ENCODE data around the gene SPATA19.

SPATA19 gene

DNA sequence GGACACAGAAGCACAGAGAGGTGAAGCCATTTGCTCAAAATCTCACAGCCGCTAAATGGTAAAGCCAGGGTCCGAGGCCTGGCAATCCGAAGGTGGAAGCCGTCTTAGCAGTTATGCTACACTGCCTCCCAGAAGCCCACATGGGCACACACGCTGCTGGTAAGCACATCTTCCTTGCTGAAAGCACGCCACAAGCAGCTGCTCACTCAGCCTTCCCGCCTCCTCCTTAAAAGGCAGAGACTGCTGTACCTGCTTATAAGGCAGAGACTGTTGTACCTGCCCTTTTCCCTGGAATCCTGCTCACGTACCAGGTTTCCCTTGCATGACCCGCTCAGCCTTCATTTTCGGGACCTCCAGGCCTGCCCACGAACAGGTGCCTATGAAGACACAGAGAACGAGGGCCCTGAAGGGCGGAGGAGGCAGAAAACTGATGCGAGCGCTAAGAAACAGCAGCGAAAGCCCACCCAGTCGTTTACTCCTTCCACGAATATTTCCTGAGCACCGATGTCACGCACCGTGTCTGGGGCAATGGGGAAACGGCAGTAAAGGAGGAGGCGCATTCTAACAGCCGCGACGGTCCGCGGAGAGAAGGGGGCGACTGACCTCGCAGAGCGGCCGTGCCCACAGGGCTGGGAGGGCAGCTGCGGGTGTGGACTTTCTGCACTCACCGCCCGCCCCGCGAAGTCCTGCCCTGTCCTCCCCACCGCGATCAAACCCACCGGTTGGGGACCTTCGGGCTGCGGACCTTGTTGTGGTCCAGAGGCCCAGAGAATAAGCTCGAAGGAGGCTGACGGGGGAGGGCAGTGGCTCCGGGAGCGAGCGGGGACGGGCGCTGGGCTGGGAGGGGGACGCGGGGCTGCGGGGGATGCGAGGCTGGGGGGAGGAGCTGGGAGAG is 13.0 kb downstream of the SPATA19 start:
- intact Hi-C loops (cut with micrococcal nuclease), result no loop called here
- no peaks in the 10 kb centered on the region for H3K27me3 Mint-ChIP-seq
- no peaks in the 10 kb centered on the region for H3K36me3 Mint-ChIP-seq (ENCODE audit: low read depth)
- H3K27ac Mint-ChIP-seq, result no peak overlapping the region
- H3K4me3 Mint-ChIP-seq, result no peak overlapping the region
- H3K9me3 Mint-ChIP-seq, result no peaks in the 10 kb centered on the region
- H3K4me1 Mint-ChIP-seq (ENCODE audit: low read depth), result no peaks in the 10 kb centered on the region

- Mint-ChIP-seq H3K36me3 (ENCODE audit: low read depth) (no peaks in the 10 kb centered on the region), H3K9me3 (no peaks in the 10 kb centered on the region), H3K27ac (no peak overlapping the region), H3K4me1 (ENCODE audit: low read depth) (no peaks in the 10 kb centered on the region), H3K27me3 (no peaks in the 10 kb centered on the region), H3K4me3 (no peak overlapping the region)
- intact Hi-C loops (cut with micrococcal nuclease), result no loop called here
These were observed 14.1 kb downstream of the SPATA19 start for GRCh38 chr11:133830931-133831907.

- Mint-ChIP-seq H3K27ac (no peak overlapping the region), H3K4me1 (ENCODE audit: low read depth) (no peaks in the 10 kb centered on the region), H3K36me3 (ENCODE audit: low read depth) (no peaks in the 10 kb centered on the region), H3K4me3 (no peak overlapping the region), H3K9me3 (no peaks in the 10 kb centered on the region), H3K27me3 (no peaks in the 10 kb centered on the region)
- intact Hi-C loops (cut with micrococcal nuclease), result no loop called here
These were observed 15.7 kb downstream of the SPATA19 start for GRCh38 chr11:133829566-133829965.

DNA sequence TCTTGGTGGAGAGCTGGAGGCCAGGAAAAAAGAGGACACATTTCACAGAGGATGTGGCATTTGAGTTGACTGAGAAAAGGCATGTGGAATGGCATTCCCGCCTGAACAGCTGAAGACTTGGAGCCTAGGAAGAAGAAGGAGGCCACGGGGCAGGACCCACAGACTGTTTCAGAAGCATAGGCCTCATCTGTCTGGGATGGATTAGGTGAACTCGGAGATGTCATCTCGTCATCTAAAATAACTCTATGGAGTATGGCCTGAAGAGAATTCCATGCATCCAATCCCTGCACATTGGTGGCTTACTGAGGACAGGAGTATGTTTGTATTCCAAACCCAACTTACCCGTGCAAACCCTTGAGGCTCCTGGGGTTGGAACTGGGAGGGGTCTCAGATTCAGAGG is 16.4 kb downstream of the SPATA19 start:
- intact Hi-C loops (cut with micrococcal nuclease), result no loop called here
- no peaks in the 10 kb centered on the region for H3K9me3 Mint-ChIP-seq
- no peaks in the 10 kb centered on the region for H3K36me3 Mint-ChIP-seq (ENCODE audit: low read depth)
- H3K27ac Mint-ChIP-seq, result no peak overlapping the region
- H3K4me3 Mint-ChIP-seq, result no peak overlapping the region
- no peaks in the 10 kb centered on the region for H3K4me1 Mint-ChIP-seq (ENCODE audit: low read depth)
- no peaks in the 10 kb centered on the region for H3K27me3 Mint-ChIP-seq

GRCh38 chr11:133827556-133827955 is 17.8 kb downstream of the SPATA19 start:
- intact Hi-C loops (cut with micrococcal nuclease), result no loop called here
- H3K27me3 Mint-ChIP-seq, result no peaks in the 10 kb centered on the region
- H3K4me1 Mint-ChIP-seq (ENCODE audit: low read depth), result no peaks in the 10 kb centered on the region
- no peak overlapping the region for H3K4me3 Mint-ChIP-seq
- no peaks in the 10 kb centered on the region for H3K36me3 Mint-ChIP-seq (ENCODE audit: low read depth)
- H3K9me3 Mint-ChIP-seq, result no peaks in the 10 kb centered on the region
- H3K27ac Mint-ChIP-seq, result no peak overlapping the region

GRCh38 chr11:133826866-133827265 is 18.4 kb downstream of the SPATA19 start:
- Mint-ChIP-seq H3K27ac (no peak overlapping the region), H3K4me3 (no peak overlapping the region), H3K4me1 (ENCODE audit: low read depth) (no peaks in the 10 kb centered on the region), H3K27me3 (no peaks in the 10 kb centered on the region), H3K36me3 (ENCODE audit: low read depth) (no peaks in the 10 kb centered on the region), H3K9me3 (no peaks in the 10 kb centered on the region)
- intact Hi-C loops (cut with micrococcal nuclease), result no loop called here

DNA sequence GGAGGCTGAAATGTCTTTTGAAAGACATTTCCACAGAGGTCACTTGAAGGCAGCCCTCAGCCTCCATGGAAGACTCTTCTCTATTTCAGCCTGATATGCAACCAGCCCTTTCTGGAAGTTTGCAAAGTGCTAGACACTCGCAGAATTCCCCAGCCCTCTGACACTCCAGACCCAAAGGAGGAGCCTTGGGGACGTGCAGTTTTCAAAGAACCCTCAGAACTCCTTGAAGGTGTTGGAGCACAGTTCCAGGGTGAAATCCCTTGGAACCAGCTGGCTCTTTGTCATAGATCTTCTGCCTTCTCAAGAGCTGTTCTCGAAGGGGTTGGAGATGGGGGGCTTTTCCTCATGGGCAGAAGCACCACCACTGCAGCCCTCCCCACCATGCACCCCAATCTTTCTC is 19.6 kb downstream of the SPATA19 start:
- H3K4me1 Mint-ChIP-seq (ENCODE audit: low read depth), result no peaks in the 10 kb centered on the region

DNA sequence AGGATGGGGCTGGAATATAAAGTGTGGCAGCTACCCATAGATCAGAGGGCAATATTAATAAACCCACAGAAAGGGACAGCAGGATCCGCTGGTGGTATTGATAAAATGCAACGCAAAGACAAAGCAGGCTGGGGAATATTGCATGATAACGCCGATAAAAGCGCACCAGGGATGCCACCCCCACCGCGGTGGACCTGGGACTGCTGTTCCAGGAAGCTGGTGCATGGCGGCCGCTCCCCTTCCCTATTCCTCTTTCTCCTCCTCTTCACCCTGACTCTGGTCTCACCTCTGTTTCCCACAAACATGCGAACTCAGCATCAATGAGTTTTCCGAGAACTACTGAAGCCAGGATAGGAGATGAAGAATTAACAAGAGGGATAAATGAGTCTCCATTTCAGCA is 20.2 kb downstream of the SPATA19 start:
- no peak overlapping the region for H3K27ac Mint-ChIP-seq
- no peaks in the 10 kb centered on the region for H3K4me1 Mint-ChIP-seq (ENCODE audit: low read depth)
- no peaks in the 10 kb centered on the region for H3K27me3 Mint-ChIP-seq
- no peaks in the 10 kb centered on the region for H3K9me3 Mint-ChIP-seq
- no peak overlapping the region for H3K4me3 Mint-ChIP-seq
- intact Hi-C loops (cut with micrococcal nuclease), result no loop called here
- H3K36me3 Mint-ChIP-seq (ENCODE audit: low read depth), result no peaks in the 10 kb centered on the region

More for the DNA sequence above, 19.6 kb downstream of the SPATA19 start:
- Mint-ChIP-seq H3K4me3 (no peak overlapping the region), H3K36me3 (ENCODE audit: low read depth) (no peaks in the 10 kb centered on the region), H3K9me3 (no peaks in the 10 kb centered on the region), H3K27ac (no peak overlapping the region), H3K27me3 (no peaks in the 10 kb centered on the region)
- intact Hi-C loops (cut with micrococcal nuclease), result no loop called here

GRCh38 chr11:133824593-133824992 is 20.7 kb downstream of the SPATA19 start:
- Mint-ChIP-seq H3K36me3 (ENCODE audit: low read depth) (no peaks in the 10 kb centered on the region), H3K4me3 (no peak overlapping the region), H3K9me3 (no peaks in the 10 kb centered on the region), H3K27ac (no peak overlapping the region), H3K4me1 (ENCODE audit: low read depth) (no peaks in the 10 kb centered on the region), H3K27me3 (no peaks in the 10 kb centered on the region)
- intact Hi-C loops (cut with micrococcal nuclease), result no loop called here

GRCh38 chr11:133823614-133824013 is 21.7 kb downstream of the SPATA19 start:
- H3K27me3 Mint-ChIP-seq, result no peaks in the 10 kb centered on the region

DNA sequence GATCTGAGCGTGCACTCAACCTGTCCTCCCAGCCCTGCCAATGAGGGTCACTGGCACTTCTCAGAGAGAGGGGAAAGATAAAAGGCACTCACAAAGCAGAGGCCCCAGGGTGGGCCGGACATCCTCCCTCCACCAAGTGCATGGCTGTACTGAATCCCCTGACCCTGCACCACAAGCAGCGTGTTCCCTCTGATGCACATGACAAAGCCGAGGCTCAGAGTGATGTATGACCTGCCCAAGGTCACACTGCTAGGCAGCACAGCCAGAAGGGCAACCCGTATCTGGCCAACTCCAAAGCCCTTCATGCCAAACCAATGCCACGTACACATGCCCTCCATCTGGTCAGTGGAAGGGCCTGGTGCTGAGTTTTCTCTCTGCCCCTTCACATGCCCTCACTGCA is 22.1 kb downstream of the SPATA19 start:
- Mint-ChIP-seq H3K36me3 (ENCODE audit: low read depth) (no peaks in the 10 kb centered on the region), H3K4me1 (ENCODE audit: low read depth) (no peaks in the 10 kb centered on the region), H3K9me3 (no peaks in the 10 kb centered on the region), H3K27me3 (no peaks in the 10 kb centered on the region), H3K4me3 (no peak overlapping the region), H3K27ac (no peak overlapping the region)
- intact Hi-C loops (cut with micrococcal nuclease), result no loop called here

More at GRCh38 chr11:133823614-133824013, 21.7 kb downstream of the SPATA19 start:
- no peak overlapping the region for H3K4me3 Mint-ChIP-seq
- intact Hi-C loops (cut with micrococcal nuclease), result no loop called here
- no peaks in the 10 kb centered on the region for H3K4me1 Mint-ChIP-seq (ENCODE audit: low read depth)
- no peaks in the 10 kb centered on the region for H3K9me3 Mint-ChIP-seq
- no peaks in the 10 kb centered on the region for H3K36me3 Mint-ChIP-seq (ENCODE audit: low read depth)
- H3K27ac Mint-ChIP-seq, result no peak overlapping the region

- no peak overlapping the region for H3K4me3 Mint-ChIP-seq
- intact Hi-C loops (cut with micrococcal nuclease), result no loop called here
- H3K36me3 Mint-ChIP-seq (ENCODE audit: low read depth), result no peaks in the 10 kb centered on the region
- no peaks in the 10 kb centered on the region for H3K27me3 Mint-ChIP-seq
- H3K27ac Mint-ChIP-seq, result no peak overlapping the region
- no peaks in the 10 kb centered on the region for H3K4me1 Mint-ChIP-seq (ENCODE audit: low read depth)
- H3K9me3 Mint-ChIP-seq, result no peaks in the 10 kb centered on the region
These were observed 23.5 kb downstream of the SPATA19 start for GRCh38 chr11:133821776-133822175.

DNA sequence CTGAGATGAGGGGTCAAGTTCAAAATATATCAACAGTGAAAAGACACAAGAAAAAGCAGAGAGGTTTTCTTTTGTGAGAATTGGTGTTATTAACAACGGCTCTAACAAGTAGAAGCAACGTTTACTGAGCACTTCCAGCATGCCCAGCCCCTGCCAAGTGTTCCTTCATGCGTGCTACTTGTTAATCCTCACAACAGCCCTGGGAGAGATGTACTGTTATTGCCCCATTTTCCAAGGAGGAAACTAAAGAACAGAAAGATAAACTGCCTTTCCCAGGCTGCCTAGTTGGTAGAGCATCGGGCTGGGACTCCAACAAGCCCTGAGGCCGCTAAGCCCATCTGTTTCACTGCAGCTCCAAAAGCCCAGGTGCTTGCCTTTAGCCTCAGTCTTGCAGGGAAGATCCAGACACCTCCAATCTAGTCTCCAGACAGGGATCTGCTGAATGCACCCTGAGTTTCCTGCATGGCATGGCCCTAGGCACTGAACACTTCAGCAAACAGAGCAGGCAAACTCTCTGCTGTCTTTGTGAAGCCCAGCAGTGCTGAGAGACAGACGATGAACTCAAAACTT is 25.5 kb downstream of the SPATA19 start:
- Mint-ChIP-seq H3K27me3 (no peaks in the 10 kb centered on the region), H3K27ac (no peak overlapping the region), H3K4me3 (no peak overlapping the region), H3K4me1 (ENCODE audit: low read depth) (no peaks in the 10 kb centered on the region), H3K9me3 (no peaks in the 10 kb centered on the region), H3K36me3 (ENCODE audit: low read depth) (no peaks in the 10 kb centered on the region)
- intact Hi-C loops (cut with micrococcal nuclease), result no loop called here

DNA sequence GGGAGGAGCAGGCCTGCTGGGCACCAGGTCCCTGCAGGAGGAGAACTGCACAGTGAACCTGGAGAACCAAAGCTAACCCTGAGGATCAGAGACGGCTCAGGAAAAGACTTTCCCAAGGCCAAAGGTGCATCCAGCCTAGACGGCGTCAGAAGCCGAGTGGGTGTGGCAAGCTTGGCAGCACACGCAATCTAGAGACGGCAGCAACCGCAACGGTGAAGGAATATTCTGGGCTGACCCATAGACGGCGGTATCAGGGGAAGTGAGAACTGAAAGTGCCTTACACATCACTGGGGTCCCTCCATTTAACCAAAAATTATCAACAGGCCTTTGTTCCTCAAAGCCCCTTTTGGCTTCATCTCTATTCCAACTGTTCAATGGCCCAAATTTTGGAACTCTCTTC is 26.2 kb downstream of the SPATA19 start:
- H3K4me3 Mint-ChIP-seq, result no peak overlapping the region
- intact Hi-C loops (cut with micrococcal nuclease), result no loop called here
- no peaks in the 10 kb centered on the region for H3K36me3 Mint-ChIP-seq (ENCODE audit: low read depth)
- no peaks in the 10 kb centered on the region for H3K27me3 Mint-ChIP-seq
- H3K9me3 Mint-ChIP-seq, result no peaks in the 10 kb centered on the region
- no peak overlapping the region for H3K27ac Mint-ChIP-seq
- H3K4me1 Mint-ChIP-seq (ENCODE audit: low read depth), result no peaks in the 10 kb centered on the region

Data from dendritic cell treated with granulocyte-macrophage colony-stimulating factor and Interleukin-4, amounts not matched to agents 40 ng/mL and 50 ng/mL, for 4 days (primary cell).